Panc1 (cell line): ENCODE measurements around the gene LRBA. TPM values are rescaled to one million over a fixed set of nuclear protein-coding genes. Genes with fewer than 3 reads are reported as not detected.

Experiments
- ATAC-seq: fragments of 200-7000 bp; cut with Tn5 transposase; 2 replicates; pipeline ENCODE4 v1.9.1; 2020; ENCODE audit warnings: mild to moderate bottlenecking, moderate library complexity
- BruUV-seq: library from RNA; stranded (reverse); fragments of 400-500 nt; replicated peaks from 2 replicates; lab custom pipeline; 2021; lab: Mats Ljungman, UMichigan
- CTCF ChIA-PET: fragments of 300-600 bp; sonication (Branson Sonifier 250); formaldehyde crosslinking; loops from one replicate; lab custom pipeline; 2022; ENCODE audit warnings: antibody characterized with exemption; lab: Charles Lee
- POLR2A ChIA-PET: fragments of 300-600 bp; sonication (Branson Sonifier 250); formaldehyde crosslinking; loops from one replicate; lab custom pipeline; 2022; ENCODE audit warnings: antibody characterized with exemption; lab: Charles Lee
- DNase-seq: peaks from one replicate; pipeline ENCODE4 v3.0.0-alpha.2; 2010; ENCODE audit warnings: low read depth, low spot score
- H3K27ac ChIP-seq: 2 replicates; pipeline ENCODE4 v1.5.1; 2011; ENCODE audit warnings: mild to moderate bottlenecking, low read length, inconsistent platforms
- H3K27me3 ChIP-seq: fragments of 200-500 bp; sonication (Bioruptor generic); 2 replicates; pipeline ENCODE4 v1.6.0; 2014; ENCODE audit warnings: low read length, inconsistent platforms; ENCODE audit not compliant: control insufficient read depth, insufficient read depth
- H3K36me3 ChIP-seq: fragments of 200-500 bp; sonication (Bioruptor generic); 2 replicates; pipeline ENCODE4 v1.5.1; 2014; ENCODE audit warnings: inconsistent platforms, mild to moderate bottlenecking, low read length, moderate library complexity; ENCODE audit not compliant: control insufficient read depth, insufficient read depth
- H3K4me1 ChIP-seq: 2 replicates; pipeline ENCODE4 v1.5.1; 2011; ENCODE audit warnings: inconsistent platforms, mild to moderate bottlenecking, low read length, moderate library complexity; ENCODE audit not compliant: control insufficient read depth, insufficient read depth
- H3K4me3 ChIP-seq, 2 experiments: 2 replicates each; pipeline ENCODE4 v1.5.1; 2011 to 2012; ENCODE audit warnings: low read depth in 2 of 2, low read length in 2 of 2, mild to moderate bottlenecking in 2 of 2, inconsistent platforms in 1 of 2, moderate library complexity in 1 of 2
- H3K9me3 ChIP-seq: fragments of 200-500 bp; sonication (Bioruptor generic); 2 replicates; pipeline ENCODE4 v1.5.1; 2014; ENCODE audit warnings: low read depth, mild to moderate bottlenecking, inconsistent platforms, low read length, moderate library complexity; ENCODE audit not compliant: control insufficient read depth, insufficient read depth
- CTCF ChIP-seq: fragments of 450-650 bp; IDR thresholded peaks from 2 replicates; pipeline ENCODE4 v1.5.1; 2017; ENCODE audit warnings: mild to moderate bottlenecking
- POLR2AphosphoS5 ChIP-seq: IDR thresholded peaks from 2 replicates; pipeline ENCODE4 v1.6.1; 2012; ENCODE audit warnings: mild to moderate bottlenecking, low read depth, low read length, moderate library complexity
- REST ChIP-seq, 2 experiments: IDR thresholded peaks; 2 replicates each; pipeline ENCODE4 v1.6.1; 2011 to 2012; ENCODE audit warnings: low read depth in 2 of 2, control low read depth in 1 of 2, low read length in 1 of 2, mild to moderate bottlenecking in 1 of 2, moderate library complexity in 1 of 2; ENCODE audit not compliant: insufficient read depth in 1 of 2
- SIN3A ChIP-seq: IDR thresholded peaks from 2 replicates; pipeline ENCODE4 v1.6.1; 2012; ENCODE audit warnings: low read depth, mild to moderate bottlenecking, low read length, moderate library complexity, borderline replicate concordance; ENCODE audit not compliant: insufficient read depth
- TCF7L2 ChIP-seq: IDR thresholded peaks from 2 replicates; pipeline ENCODE4 v1.6.1; 2011; ENCODE audit warnings: mild to moderate bottlenecking, low read depth, low read length, inconsistent platforms
- in situ Hi-C: cut with HindIII; loops from 2 replicates; pipeline ENCODE4 v1.10.0; 2016; ENCODE audit warnings: low sequenced_read_pairs, low pct_unique_long_range_greater_than_20kb
- intact Hi-C: fragments of 100-400 bp; cut with micrococcal nuclease; formaldehyde crosslinking; loops from one replicate; pipeline ENCODE4 v1.10.0; 2022; ENCODE audit not compliant: unreplicated experiment
- total RNA-seq: library from RNA; stranded (reverse); gene quantifications from one replicate; pipeline ENCODE4 v1.2.1, GENCODE V29; 2021; ENCODE audit not compliant: unreplicated experiment

LRBA gene
- total RNA-seq, 1 experiment from 2014 or later = 26.4 TPM

GRCh38 chr4:150515135-150515534, 499.9 kb downstream of the LRBA start:
- in situ Hi-C loops (no loop called here), intact Hi-C loops (no loop called here)
- no peak for TF ChIP-seq POLR2AphosphoS5
- TF ChIP-seq TCF7L2 = no peak
- TF ChIP-seq SIN3A = no peak
- TF ChIP-seq CTCF = no peak
- TF ChIP-seq REST (IDR thresholded peaks at IDR 0.05; ENCODE audit: insufficient read depth in 1 of 2, low read depth in 2 of 2, low read length in 1 of 2) = no peak
- Histone ChIP-seq H3K27me3 (no peaks in the 10 kb centered on the region), H3K36me3 (no peaks in the 10 kb centered on the region), H3K4me3 (no peak overlapping the region), H3K9me3 (no peaks in the 10 kb centered on the region), H3K27ac (no peak overlapping the region), H3K4me1 (peaks cover 2% of the 10 kb centered on the region; the same call in 1 of the 2 replicates)
- CTCF ChIA-PET = no interaction called here
- BruUV-seq = no TSS peak
- no peak for ATAC-seq
- POLR2A ChIA-PET = no interaction called here
- DNase-seq = no peak

GRCh38 chr4:150514709-150515108, 500.4 kb downstream of the LRBA start:
- no peak for TF ChIP-seq REST (IDR thresholded peaks at IDR 0.05; ENCODE audit: insufficient read depth in 1 of 2, low read depth in 2 of 2, low read length in 1 of 2)
- no peak for TF ChIP-seq CTCF
- no peak for TF ChIP-seq POLR2AphosphoS5
- no peak for TF ChIP-seq SIN3A
- TF ChIP-seq TCF7L2 = no peak
- ChIA-PET CTCF (no interaction called here), POLR2A (no interaction called here)
- intact Hi-C loops (no loop called here), in situ Hi-C loops (no loop called here)
- Histone ChIP-seq H3K4me1 (peaks cover 2% of the 10 kb centered on the region; the same call in 1 of the 2 replicates), H3K27me3 (no peaks in the 10 kb centered on the region), H3K9me3 (no peaks in the 10 kb centered on the region), H3K36me3 (no peaks in the 10 kb centered on the region), H3K27ac (no peak overlapping the region), H3K4me3 (no peak overlapping the region)
- DNase-seq (no peak), ATAC-seq (no peak)
- no TSS peak for BruUV-seq
